ENCODE measurements around the gene RPS6KB2.
"Not testable (repeated sequence)": the region's sequence is repeated elsewhere in the genome, so short reads cannot be mapped to it uniquely, and the experiment has no call there.

Gene RPS6KB2

DNA sequence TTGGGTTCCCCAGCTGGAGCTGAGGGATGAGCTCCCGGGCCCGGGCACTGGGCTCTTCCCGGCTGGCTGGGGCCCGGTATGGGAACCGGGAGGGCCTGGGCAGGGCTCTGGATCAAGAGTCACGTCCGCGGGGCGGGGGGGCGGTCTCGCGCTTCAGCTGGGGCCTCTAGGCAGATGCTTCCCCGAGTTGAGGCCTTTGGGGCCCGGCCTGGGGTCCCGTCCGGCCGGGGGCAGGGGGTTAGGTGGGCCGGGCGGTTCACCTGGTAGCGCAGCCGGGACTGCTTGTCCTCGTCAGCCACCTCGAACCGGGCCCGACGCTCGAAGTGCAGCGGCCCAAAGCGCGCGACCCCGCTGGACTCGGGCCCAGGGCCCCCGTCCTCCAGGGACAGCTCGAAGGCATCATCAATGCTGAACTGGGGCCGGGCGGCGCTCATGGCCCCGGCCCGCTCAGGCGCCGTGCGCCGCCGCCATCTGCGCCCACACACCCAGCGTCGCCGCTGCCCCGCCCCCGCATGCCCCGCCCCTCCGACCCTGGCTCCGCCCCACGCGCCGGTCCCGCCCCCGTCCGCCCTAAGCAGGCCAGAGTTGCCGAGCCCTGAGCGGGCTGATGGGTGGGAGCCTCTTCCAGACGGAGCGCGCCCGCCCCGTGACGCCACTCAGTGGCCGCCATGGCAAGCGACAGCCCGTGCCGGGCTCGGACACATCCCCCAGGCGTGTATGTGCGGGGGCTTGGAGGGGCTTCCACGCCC lies 40.6 kb downstream of the RPS6KB2 start, which contains the start of gene TMEM134:
TSS of gene TMEM134 (minus strand) at position 493 of the 749 bp plus-strand sequence. CDS start at position 434, 59 bp downstream.
- peak; percentile 97 for DNase-seq

DNA sequence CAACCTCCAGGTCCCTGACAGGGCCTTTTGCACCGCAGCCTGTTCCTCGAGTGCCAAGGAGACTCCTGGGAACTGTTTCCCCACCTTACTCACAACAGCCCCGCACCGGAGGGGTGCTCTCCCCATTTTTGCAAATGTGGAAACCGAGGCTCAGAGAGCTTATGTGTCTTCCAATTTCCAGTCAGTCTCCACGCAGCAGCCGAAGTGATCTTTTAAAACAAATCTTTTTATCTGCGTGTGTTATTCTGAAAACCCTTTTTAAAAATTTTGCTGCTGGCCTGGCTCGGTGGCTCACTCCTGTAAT lies 41.2 kb downstream of the RPS6KB2 start:
- no peak for DNase-seq

DNA sequence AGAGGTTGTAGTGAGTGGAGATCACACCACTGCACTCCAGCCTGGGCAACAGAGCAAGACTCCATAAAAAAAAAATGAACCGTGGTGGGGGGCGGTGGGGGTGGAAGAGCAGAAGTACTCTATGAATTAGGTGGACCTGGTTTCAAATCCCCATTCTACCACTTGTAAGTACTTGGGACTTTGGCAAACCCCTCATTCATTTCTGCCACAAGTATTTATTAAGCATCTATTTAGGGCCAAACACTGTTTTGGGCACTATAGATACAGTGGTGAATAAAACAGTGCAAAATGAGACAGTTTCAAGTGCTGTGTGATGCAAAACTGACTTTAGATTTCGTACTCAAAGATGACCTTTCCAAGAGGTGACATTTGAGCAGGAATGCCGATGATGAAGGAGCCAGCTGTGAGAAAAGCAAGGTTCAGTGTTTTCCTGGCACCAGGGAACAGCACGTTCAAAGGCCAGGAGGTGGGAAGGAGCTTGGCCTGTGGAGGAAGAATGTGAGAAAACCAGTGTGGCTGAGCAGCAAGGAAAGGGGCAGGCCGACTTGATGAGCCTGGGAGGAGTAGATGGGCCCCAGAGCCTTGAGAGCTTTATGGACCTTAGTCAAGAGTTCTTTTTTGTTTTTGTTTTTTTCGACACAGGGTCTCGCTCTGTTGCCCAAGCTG lies 42.2 kb downstream of the RPS6KB2 start:
- no peak for DNase-seq

DNA sequence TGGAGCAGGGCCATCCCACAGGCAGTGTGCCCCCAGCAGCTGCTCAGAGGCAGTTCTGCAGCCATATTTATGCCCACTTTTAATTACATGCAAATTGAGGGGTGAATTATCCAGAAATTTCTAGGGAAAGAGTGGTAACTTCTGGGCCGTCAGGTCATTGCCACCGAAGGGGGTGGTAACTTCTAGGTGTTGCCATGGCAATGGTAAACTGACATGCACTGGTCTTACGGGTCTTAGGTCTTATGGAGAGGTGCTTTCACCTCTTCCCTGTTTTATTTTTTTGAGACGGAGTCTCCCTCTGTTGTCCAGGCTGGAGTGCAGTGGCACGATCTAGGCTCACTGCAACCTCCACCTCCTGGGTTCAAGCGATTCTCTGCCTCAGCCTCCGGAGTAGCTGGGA lies 44.6 kb downstream of the RPS6KB2 start:
- no peak for DNase-seq

DNA sequence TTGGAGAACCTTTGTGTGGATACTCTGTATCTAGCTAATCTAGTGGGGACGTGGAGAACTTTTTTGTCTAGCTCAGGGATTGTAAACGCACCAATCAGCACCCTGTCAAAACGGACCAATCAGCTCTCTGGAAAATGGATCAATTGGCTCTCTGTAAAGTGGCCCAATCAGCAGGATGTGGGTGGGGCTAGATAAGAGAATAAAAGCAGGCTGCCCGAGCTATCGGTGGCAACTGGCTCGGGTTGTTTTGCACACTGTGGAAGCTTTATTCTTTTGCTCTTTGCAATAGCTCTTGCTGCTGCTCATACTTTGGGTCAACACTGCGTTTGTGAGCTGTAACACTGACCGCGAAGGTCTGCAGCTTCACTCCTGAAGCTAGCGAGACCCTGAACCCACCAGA lies 48.4 kb downstream of the RPS6KB2 start:
- DNase-seq, result not testable (repeated sequence)

DNA sequence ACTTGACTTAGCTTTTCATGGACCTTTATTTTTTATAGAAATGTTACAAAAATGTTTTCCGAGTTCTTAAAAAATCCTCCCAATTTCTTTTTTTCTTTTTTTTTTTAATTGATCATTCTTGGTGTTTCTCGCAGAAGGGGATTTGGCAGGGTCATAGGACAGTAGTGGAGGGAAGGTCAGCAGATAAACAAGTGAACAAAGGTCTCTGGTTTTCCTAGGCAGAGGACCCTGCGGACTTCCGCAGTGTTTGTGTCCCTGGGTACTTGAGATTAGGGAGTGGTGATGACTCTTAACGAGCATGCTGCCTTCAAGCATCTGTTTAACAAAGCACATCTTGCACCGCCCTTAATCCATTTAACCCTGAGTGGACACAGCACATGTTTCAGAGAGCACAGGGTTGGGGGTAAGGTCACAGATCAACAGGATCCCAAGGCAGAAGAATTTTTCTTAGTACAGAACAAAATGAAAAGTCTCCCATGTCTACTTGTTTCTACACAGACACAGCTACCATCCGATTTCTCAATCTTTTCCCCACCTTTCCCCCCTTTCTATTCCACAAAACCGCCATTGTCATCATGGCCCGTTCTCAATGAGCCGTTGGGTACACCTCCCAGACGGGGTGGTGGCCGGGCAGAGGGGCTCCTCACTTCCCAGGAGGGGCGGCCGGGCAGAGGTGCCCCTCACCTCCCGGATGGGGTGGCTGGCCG lies 49.2 kb downstream of the RPS6KB2 start:
- not testable (repeated sequence) for DNase-seq

DNA sequence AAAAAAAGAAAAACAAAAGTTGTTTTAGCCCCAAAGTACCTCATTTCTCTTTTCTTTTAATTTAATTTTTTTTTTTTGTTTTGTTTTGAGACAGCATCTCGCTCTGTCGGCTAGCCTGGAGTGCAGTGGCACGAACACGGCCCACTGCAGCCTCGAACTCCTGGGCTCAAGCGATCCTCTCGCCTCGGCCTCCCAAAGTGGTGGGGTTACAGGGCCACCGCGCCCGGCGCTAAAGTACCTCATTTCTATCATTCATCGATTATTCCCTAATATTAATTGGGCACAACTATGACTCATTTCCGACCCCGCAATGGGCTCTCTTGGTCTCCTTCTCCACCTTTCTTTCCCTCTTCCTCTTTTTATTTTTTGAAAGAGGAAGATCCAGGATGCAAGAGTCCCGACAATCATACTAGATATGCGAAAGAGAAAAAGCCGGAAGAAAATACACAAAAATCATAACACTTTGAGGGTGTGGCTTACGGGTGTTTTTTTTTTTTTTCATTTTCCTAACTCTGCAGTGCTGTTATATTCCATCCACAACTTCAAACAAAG lies 54.1 kb downstream of the RPS6KB2 start:
- no peak for DNase-seq

DNA sequence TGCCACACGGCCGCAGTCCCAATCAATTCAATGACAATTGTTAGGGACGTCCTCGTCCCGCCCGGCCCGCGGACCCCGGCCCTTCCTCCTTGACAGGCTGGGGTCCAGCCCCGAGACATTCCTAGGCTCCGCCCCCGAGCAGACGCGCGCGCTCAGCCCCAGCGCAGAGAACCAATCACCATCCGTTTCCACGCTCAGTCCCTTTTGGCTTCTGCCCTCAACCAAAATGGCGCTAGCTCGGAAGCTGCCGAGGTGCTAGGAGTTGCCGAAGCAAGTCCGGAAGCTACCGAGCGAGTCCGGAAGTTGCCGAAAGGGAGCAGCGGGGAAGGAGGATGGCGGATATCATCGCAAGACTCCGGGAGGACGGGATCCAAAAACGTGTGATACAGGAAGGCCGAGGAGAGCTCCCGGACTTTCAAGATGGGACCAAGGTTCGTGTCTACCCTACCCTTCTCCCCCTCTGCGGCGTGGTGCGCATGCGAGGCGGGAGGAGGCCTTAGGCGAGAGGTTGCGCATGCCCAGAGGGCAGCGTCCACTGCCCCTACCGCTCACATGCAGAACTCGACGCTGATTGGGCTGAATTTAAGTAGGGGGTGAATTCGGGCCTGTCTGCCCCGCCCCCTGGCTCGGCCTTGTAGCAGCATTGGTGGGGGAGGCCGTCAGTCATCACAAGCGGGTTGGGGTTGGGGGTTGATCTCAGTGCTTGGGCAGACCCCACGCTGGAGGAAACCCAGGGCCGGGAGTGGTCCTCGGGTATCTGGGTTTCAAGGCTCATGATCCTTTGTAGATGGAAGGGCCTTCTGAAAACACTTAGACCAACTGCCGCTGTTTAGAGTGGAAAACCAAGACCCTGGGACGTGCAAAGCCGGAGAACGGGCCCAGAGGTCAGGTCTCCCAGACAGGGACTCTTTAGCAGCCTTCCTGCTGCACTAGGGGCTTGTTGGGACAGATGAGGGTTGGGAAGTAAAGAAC lies 54.8 kb downstream of the RPS6KB2 start, which contains the start of gene AIP:
TSS of gene AIP (plus strand) at position 200 of the 972 bp plus-strand sequence. CDS start at position 333, 133 bp downstream.
- DNase-seq, result peak; percentile 99

DNA sequence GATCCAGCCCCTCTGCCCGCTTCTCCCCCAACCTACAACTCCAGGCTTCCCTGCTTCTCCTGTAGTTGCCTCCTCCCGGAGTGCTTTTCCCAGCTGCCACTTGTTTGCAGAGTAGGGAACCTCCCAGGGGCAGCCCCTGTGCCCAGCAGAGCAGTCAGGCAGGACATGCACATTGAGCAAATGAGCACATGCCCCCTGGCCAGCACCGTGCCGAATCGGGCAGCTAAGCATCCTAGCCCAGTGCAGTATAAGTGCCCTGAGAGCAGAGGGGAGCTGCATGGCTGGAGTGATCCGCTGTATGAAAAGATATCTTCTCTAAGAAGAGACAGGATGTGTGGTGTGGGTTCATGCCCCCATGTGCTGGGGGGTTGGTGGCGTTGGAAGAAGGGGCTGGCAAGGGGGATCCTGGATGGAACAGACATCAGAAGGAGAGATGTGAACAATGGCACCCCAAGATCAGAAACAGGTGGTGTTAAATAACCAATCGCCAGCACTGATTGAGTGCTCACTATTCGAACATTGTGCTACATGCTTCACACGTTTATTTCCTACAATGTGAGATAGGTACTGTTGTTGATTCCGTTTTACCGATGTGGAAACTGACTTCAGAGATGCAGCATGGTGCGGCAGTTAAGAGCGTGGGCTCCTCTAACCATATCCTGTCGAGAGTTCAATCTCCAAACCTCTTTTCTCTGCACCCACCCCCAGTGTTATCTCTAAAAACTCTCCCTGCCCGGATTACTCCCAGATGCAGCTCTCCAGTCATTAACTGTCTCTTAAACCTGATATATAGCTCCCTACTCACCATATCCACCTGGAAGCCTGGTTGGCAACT lies 55.8 kb downstream of the RPS6KB2 start:
- DNase-seq, result peak; percentile 39

DNA sequence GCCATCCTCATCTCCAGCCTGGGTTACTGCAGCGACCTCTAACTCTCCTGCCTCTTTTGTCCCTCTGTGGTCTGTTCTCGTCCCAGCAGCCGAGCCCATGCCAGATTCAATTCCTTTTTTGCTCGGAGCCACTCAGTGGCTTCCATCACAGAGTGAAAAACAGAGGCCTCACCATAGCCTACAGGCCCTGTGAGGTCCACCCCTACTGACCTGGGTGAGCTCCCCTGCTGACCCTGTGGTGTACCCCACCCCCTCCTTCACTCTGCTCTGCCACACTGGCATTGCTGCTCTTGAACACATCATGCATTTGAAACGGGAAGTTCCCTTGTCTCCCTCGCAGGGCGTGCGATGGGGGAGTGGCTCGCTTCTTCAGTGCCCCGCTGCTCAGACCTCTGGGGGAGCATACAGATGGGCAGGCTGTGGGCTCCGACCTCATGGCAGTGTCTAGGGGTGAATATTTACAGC lies 56.6 kb downstream of the RPS6KB2 start:
- peak; percentile 85 for DNase-seq
